ENCODE measurements around the gene RAPSN. TPM values are rescaled to one million over a fixed set of nuclear protein-coding genes. Genes with fewer than 3 reads are reported as not detected.

Gene RAPSN
- total RNA-seq, 1 donor from 2014 or later = 2.2 TPM

- Histone ChIP-seq H3K9me3 (replicated peaks) (no peaks in the 10 kb centered on the region), H3K4me3 (peak overlapping the region; percentile 67), H3K4me1 (peaks cover 22% of the 10 kb centered on the region), H3K27me3 (ENCODE audit: low read depth) (no peaks in the 10 kb centered on the region), H3K36me3 (no peaks in the 10 kb centered on the region), H3K27ac (replicated peaks) (peak overlapping the region; percentile 95)
- peak; percentile 48 for DNase-seq
- TF ChIP-seq, protein P1, sequence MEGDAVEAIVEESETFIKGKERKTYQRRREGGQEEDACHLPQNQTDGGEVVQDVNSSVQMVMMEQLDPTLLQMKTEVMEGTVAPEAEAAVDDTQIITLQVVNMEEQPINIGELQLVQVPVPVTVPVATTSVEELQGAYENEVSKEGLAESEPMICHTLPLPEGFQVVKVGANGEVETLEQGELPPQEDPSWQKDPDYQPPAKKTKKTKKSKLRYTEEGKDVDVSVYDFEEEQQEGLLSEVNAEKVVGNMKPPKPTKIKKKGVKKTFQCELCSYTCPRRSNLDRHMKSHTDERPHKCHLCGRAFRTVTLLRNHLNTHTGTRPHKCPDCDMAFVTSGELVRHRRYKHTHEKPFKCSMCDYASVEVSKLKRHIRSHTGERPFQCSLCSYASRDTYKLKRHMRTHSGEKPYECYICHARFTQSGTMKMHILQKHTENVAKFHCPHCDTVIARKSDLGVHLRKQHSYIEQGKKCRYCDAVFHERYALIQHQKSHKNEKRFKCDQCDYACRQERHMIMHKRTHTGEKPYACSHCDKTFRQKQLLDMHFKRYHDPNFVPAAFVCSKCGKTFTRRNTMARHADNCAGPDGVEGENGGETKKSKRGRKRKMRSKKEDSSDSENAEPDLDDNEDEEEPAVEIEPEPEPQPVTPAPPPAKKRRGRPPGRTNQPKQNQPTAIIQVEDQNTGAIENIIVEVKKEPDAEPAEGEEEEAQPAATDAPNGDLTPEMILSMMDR (IDR thresholded peaks at IDR 0.05; ENCODE audit: borderline replicate concordance) = no peak
- intact Hi-C loops (cut with micrococcal nuclease) = no loop called here
Observed at GRCh38 chr11:47399860-47400767, 48.8 kb downstream of the RAPSN start.

DNA sequence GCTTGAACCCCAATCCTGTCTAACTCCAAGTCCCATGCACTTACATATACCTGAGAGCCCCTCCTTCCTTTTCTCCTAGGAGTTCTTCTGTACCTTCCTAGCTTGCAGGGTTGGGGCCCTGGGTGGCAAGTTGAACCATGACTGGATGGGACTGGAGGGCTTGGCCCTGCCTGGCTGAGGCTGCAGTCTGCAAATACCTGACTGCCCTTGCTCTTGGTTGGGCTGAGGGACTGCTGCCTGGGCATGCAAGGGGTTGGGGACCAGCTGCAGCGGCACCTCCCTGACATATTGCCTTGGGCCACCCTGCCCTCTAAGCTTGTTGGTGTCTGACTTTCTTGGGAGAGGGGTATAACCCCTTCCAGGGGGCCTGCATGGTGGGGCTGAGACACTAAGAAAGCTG, 50.4 kb downstream of the RAPSN start:
- Histone ChIP-seq H3K9me3 (replicated peaks) (no peaks in the 10 kb centered on the region), H3K4me3 (no peak overlapping the region), H3K36me3 (no peaks in the 10 kb centered on the region), H3K4me1 (peaks cover 38% of the 10 kb centered on the region), H3K27ac (replicated peaks) (no peak overlapping the region), H3K27me3 (ENCODE audit: low read depth) (no peaks in the 10 kb centered on the region)
- TF ChIP-seq, protein P1 (IDR thresholded peaks at IDR 0.05; ENCODE audit: borderline replicate concordance) = no peak
- DNase-seq = no peak
- intact Hi-C loops (cut with micrococcal nuclease) = no loop called here

- no peak overlapping the region for H3K27ac ChIP-seq (replicated peaks)
Observed at GRCh38 chr11:47398011-47398410, 50.9 kb downstream of the RAPSN start.

DNA sequence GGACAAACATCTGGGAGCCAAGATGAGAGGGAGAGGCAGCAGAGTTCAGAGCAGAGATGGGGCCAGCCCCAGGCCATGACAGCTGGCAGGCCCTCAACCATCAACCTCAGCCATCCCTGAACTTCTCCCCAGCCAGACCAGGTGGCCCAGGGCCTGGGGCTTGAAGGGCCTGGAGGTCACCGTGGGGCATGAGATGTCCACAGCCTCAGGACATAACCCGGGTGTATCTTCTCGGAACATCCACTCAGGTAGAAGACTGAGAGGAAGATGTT, 53.0 kb downstream of the RAPSN start:
- Histone ChIP-seq H3K4me1 (peaks cover 40% of the 10 kb centered on the region), H3K9me3 (replicated peaks) (no peaks in the 10 kb centered on the region), H3K27me3 (ENCODE audit: low read depth) (no peaks in the 10 kb centered on the region), H3K27ac (replicated peaks) (peak overlapping the region; percentile 87), H3K4me3 (no peak overlapping the region), H3K36me3 (no peaks in the 10 kb centered on the region)
- TF ChIP-seq, protein P1 (IDR thresholded peaks at IDR 0.05; ENCODE audit: borderline replicate concordance) = no peak
- intact Hi-C loops (cut with micrococcal nuclease) = no loop called here
- no peak for DNase-seq

More at GRCh38 chr11:47398011-47398410, 50.9 kb downstream of the RAPSN start:
- intact Hi-C loops (cut with micrococcal nuclease) = no loop called here
- Histone ChIP-seq H3K36me3 (no peaks in the 10 kb centered on the region), H3K4me1 (peaks cover 43% of the 10 kb centered on the region), H3K4me3 (no peak overlapping the region), H3K9me3 (replicated peaks) (no peaks in the 10 kb centered on the region), H3K27me3 (ENCODE audit: low read depth) (no peaks in the 10 kb centered on the region)
- TF ChIP-seq, protein P1 (IDR thresholded peaks at IDR 0.05; ENCODE audit: borderline replicate concordance) = no peak
- no peak for DNase-seq

DNA sequence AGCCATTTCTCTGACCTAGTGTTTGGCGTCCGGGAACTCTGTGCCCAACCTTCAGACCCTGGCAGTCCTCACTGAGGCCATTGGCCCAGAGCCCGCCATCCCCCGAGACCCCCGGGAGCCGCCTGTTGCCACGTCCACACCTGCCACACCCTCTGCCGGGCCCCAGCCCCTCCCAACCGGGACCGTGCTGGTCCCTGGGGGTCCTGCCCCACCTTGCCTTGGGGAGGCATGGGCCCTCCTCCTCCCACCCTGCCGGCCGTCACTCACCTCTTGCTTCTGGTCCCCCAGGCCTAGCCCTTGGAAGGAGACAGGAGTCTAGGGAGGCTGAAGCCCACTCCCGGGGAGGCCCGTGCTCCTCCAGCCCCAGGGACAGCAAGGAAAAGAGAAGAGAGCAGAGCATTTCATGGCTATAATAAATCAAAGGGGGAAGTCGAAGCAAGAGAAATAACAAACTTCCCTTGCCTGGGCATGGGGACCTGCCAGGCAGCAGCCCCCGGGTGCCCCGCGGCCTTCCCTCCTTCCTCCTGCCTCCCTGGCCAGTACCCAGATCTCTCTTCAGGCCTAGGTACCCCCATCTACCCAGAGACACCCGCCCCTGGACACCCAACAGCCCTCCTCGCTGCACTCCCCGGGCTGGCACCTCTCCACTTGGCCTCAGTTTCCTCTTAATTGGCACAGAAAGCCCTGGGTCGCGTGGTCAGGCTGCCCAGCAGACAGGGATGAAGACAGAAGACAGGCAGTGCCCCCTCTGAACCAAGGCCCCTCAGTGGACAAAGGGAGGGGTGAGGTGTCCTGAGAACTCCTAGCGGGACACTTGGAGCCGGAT, 53.5 kb downstream of the RAPSN start:
- H3K27ac ChIP-seq (replicated peaks) = peak overlapping the region; percentile 87
- peaks cover 34% of the 10 kb centered on the region for H3K4me1 ChIP-seq
- TF ChIP-seq, protein P1 (IDR thresholded peaks at IDR 0.05; ENCODE audit: borderline replicate concordance) = no peak
- no peaks in the 10 kb centered on the region for H3K9me3 ChIP-seq (replicated peaks)
- intact Hi-C loops (cut with micrococcal nuclease) = no loop called here
- H3K36me3 ChIP-seq = no peaks in the 10 kb centered on the region
- no peaks in the 10 kb centered on the region for H3K27me3 ChIP-seq (ENCODE audit: low read depth)
- peak overlapping the region; percentile 28 for H3K4me3 ChIP-seq
- no peak for DNase-seq

Measured in left ventricle myocardium inferior (tissue), 1 donor.